SKM-1 treated with dmso at 0.1 percent for 144 hours (cell line): Measurements from ENCODE around the gene DMRTC1B.
"Not testable (repeated sequence)": the region's sequence is repeated elsewhere in the genome, so short reads cannot be mapped to it uniquely, and the experiment has no call there.

Experiments
- DNase-seq: peaks from one replicate; lab custom pipeline; 2025; ENCODE audit not compliant: unreplicated experiment; lab: John Stamatoyannopoulos, UW

Gene DMRTC1B, protein sequence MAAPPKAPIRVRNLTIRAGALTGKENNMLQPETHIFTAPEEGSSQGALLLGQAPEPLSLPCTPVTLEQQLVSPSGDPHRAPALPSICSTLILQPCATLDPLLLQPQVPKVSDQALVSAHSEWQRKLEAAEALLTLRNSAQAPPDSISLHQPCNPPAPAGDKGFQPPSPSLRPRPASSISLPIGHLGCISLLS

GRCh38 chrX:72776653-72777466, at the start of gene DMRTC1B:
DMRTC1B (plus strand) TSS chrX:72776890; CDS start chrX:72845136, 68,246 bp downstream.
- DNase-seq = not testable (repeated sequence)

- DNase-seq = no peak
These were observed 48.8 kb upstream of the DMRTC1B start for GRCh38 chrX:72727846-72728245.

DNA sequence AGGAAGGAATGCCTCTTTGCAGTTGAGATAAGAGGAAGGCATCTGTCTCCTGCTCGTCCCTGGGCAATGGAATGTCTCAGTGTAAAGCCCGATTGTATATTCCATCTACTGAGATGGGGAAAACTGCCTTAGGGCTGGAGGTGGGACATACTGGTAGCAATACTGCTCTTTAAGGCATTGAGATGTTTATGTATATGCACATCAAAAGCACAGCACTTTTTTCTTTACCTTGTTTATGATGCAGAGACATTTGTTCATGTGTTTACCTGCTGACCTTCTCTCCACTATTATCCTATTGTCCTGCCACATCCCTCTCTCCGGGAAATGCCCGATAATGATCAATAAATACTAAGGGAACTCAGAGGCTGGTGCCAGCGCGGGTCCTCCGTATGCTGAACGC, 43.1 kb upstream of the DMRTC1B start:
- DNase-seq = not testable (repeated sequence)

- no peak for DNase-seq
These were observed 41.1 kb upstream of the DMRTC1B start for GRCh38 chrX:72735561-72735960.

DNA sequence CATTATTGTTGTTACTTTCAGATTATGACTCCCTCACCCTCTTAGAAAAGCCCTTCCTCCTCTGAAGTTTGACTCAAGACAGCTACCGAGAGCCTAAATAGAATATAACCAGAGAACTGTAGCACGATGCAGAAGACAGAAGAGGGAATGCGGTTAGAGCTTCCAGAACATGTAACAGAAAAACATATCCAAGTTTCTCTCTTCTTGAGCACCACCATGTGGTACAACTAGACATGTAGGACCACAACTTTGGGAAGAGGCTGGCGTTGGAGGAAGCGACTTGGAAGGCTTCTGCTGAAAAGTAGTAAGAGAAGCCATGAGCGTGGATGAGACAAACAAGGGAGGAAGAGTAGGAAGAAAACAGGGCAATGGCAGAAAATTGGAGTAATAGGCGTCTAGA, 31.1 kb upstream of the DMRTC1B start:
- not testable (repeated sequence) for DNase-seq

- DNase-seq = not testable (repeated sequence)
These were observed 28.1 kb upstream of the DMRTC1B start for GRCh38 chrX:72748545-72748944.

DNA sequence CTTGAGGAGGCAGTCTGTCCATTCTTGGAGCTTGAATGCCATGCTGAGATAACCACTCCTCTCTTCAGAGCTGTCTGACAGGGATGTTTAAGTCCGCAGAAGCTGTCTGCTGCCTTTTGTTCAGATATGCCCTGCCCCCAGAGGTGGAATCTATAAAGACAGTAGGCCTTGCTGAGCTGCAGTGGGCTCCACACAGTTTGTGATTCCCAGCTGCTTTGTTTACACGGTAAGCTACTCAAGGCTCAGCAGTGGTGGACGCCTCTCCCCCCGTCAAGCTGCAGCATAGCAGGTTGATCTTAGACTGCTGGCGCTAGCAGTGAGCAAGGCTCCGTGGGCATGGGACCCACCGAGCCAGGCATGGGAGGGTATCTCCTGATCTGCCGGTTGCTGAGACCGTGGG, 16.2 kb upstream of the DMRTC1B start:
- not testable (repeated sequence) for DNase-seq

- not testable (repeated sequence) for DNase-seq
These were observed 739 bp downstream of the DMRTC1B start for GRCh38 chrX:72777467-72777790.

GRCh38 chrX:72778146-72778545, 1.5 kb downstream of the DMRTC1B start:
- not testable (repeated sequence) for DNase-seq

DNA sequence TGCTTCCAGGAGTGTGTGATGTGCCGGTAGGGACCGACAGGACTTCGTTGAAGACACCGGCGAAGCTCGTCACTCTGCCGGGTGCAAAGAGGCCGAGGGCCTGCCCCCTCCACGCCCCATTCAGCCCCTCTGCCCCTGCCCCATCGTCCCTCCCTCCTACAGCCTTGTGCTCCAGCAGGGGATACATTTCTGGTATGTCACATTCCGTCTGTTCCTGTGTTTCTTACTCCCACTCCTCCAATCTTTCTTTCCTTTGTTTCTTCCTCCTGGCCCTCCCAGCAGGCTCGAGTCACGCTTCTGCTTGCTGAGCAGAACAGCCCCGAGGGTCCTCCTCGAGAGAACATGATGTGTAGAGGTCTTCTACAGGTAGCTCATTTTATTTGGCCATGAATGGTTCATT, 5.9 kb downstream of the DMRTC1B start, which contains the start of gene FAM236B:
Gene FAM236B (minus strand): TSS at position 101 of the 400 bp plus-strand sequence. CDS start 100 bp downstream, at position 1.
- DNase-seq = not testable (repeated sequence)

- DNase-seq = not testable (repeated sequence)
These were observed 6.8 kb downstream of the DMRTC1B start for GRCh38 chrX:72783365-72783936.

GRCh38 chrX:72783964-72784363, 7.3 kb downstream of the DMRTC1B start:
- DNase-seq = not testable (repeated sequence)

GRCh38 chrX:72788142-72788541, 11.5 kb downstream of the DMRTC1B start:
- not testable (repeated sequence) for DNase-seq

- not testable (repeated sequence) for DNase-seq
These were observed 13.7 kb downstream of the DMRTC1B start for GRCh38 chrX:72790390-72790789.

- not testable (repeated sequence) for DNase-seq
These were observed 31.4 kb downstream of the DMRTC1B start, which contains the start of gene FAM236D for GRCh38 chrX:72808110-72808509. FAM236D (minus strand) TSS chrX:72808210; CDS start chrX:72808110, 100 bp downstream.

DNA sequence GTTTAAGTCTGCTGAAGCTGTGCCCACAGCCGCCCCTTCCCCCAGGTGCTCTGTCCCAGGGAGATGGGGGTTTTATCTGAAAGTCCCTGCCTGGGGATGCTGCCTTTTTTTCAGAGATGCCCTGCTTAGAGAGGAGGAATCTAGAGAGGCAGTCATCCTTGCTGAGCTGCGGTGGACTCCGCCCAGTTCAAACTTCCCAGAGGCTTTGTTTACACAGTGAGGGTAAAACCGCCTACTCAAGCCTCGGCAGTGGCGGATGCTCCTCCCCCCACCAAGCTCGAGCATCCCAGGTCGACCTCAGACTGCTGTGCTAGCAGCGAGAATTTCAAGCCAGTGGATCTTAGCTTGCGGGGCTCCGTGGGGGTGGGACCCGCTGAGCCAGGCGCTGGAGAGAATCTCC, 54.0 kb downstream of the DMRTC1B start:
- not testable (repeated sequence) for DNase-seq

DNA sequence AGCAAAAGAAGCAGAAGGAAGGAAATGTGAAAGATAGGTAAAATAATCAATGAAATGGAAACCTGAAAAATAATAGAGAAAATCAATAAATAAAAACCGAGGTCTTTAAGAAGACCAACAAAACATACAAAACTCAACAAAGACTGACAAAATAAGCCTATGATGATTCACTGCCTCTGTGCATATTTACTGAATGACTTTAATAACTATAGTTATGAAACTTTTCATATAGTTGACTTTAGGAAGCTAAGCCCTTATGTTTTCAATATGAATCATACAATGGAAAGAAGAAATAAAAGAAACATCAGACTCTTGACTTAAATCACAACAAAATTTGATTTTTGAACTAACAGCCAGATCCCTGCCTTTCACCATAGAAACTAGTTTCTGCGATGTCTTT, 60.8 kb downstream of the DMRTC1B start:
- not testable (repeated sequence) for DNase-seq

- DNase-seq = not testable (repeated sequence)
These were observed 106.2 kb downstream of the DMRTC1B start for GRCh38 chrX:72882898-72883297.

- DNase-seq = not testable (repeated sequence)
These were observed 113.0 kb downstream of the DMRTC1B start for GRCh38 chrX:72889740-72890139.
